ENCODE measurements around the gene PLEKHM2.

PLEKHM2 gene

DNA sequence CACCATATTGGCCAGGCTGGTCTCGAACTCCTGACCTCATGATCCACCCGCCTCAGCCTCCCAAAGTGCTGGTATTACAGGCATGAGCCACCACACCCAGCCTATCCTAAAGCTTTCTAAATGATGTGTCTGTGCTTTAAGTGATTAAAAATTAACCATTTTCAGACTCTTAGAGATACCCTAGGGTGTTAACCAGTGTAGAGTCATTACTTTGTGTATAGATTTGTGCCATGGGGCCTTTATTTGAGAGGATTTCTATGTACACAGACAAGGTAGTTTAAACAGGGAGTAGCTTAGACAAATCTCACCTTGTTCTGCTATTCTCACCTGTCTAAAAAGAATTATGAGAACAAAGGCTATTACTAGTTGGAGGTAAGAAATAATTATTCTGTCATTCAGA, 12.7 kb upstream of the PLEKHM2 start:
- ATAC-seq (ENCODE audit: low read depth) (no peak), DNase-seq (ENCODE audit: low spot score) (no peak)
- no peak overlapping the region for H3K4me3 ChIP-seq (ENCODE audit: severe bottlenecking)
- no peaks in the 10 kb centered on the region for H3K27me3 ChIP-seq (ENCODE audit: insufficient read depth, poor library complexity, severe bottlenecking)
- H3K36me3 ChIP-seq (ENCODE audit: low read depth) = no peaks in the 10 kb centered on the region
- TF ChIP-seq, protein P1, sequence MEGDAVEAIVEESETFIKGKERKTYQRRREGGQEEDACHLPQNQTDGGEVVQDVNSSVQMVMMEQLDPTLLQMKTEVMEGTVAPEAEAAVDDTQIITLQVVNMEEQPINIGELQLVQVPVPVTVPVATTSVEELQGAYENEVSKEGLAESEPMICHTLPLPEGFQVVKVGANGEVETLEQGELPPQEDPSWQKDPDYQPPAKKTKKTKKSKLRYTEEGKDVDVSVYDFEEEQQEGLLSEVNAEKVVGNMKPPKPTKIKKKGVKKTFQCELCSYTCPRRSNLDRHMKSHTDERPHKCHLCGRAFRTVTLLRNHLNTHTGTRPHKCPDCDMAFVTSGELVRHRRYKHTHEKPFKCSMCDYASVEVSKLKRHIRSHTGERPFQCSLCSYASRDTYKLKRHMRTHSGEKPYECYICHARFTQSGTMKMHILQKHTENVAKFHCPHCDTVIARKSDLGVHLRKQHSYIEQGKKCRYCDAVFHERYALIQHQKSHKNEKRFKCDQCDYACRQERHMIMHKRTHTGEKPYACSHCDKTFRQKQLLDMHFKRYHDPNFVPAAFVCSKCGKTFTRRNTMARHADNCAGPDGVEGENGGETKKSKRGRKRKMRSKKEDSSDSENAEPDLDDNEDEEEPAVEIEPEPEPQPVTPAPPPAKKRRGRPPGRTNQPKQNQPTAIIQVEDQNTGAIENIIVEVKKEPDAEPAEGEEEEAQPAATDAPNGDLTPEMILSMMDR (IDR thresholded peaks at IDR 0.05; ENCODE audit: poor library complexity, severe bottlenecking) = no peak
- H3K4me1 ChIP-seq (ENCODE audit: insufficient read depth, poor library complexity, severe bottlenecking) = peaks cover 3% of the 10 kb centered on the region
- no peaks in the 10 kb centered on the region for H3K9me3 ChIP-seq (ENCODE audit: severe bottlenecking)
- no peak overlapping the region for H3K27ac ChIP-seq (ENCODE audit: poor library complexity, severe bottlenecking)

DNA sequence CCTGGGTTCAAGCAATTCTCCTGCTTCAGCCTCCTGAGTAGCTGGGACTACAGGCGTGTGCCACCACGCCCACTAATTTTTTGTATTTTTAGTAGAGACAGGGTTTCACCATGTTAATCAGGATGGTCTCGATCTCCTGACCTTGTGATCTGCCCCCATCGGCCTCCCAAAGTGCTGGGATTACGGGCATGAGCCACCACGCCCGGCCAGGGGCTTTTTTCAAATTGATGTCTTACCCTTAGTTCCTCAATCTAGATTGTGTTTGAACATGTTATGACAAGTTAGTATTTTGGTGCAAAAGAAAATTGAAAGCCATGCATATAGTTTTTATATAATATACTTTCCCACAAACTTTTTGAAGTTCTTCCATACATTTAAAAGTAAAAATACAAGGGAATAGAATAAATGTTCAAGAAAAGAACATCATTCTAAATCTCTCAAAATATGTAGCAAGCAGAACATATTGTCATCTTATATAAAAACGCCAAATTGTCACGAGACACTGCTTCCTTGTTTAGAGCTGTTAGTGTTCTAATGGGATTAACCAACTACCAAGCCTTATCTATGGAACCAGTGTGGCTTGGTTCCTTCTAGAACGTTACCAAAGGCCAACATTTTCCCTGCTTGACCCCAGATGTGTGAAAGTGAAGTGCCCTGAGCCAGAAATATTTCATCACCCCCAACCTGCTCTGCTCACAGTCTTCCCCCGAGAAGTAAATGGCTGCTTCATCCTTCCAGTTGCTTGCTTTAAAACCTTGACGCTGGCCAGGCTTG, 9.5 kb upstream of the PLEKHM2 start:
- no peaks in the 10 kb centered on the region for H3K36me3 ChIP-seq (ENCODE audit: low read depth)

DNA sequence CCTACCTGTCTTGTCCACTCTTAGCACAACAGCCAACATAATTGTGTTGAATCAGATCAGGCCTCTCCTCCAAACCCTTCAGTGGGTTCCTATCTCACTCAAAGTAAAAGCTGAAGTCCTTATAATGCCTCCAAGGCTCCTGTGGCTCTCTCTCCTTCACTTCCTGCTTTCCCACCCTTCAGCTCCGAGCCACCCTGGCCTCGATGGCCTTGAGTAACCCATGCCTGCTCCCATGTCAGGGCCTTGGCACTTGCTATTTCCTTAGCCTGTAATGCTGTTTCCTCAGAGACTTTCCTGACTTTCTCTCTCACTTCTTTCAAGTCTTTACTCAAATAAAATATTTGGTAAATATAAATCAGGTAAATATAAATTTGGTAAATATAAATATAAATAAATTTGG, 8.1 kb upstream of the PLEKHM2 start:
- H3K9me3 ChIP-seq (ENCODE audit: severe bottlenecking) = no peaks in the 10 kb centered on the region
- ATAC-seq (ENCODE audit: low read depth) (no peak), DNase-seq (ENCODE audit: low spot score) (no peak)
- no peaks in the 10 kb centered on the region for H3K27me3 ChIP-seq (ENCODE audit: insufficient read depth, poor library complexity, severe bottlenecking)
- H3K36me3 ChIP-seq (ENCODE audit: low read depth) = no peaks in the 10 kb centered on the region
- no peak overlapping the region for H3K27ac ChIP-seq (ENCODE audit: poor library complexity, severe bottlenecking)
- peaks cover 29% of the 10 kb centered on the region for H3K4me1 ChIP-seq (ENCODE audit: insufficient read depth, poor library complexity, severe bottlenecking)
- TF ChIP-seq, protein P1 (IDR thresholded peaks at IDR 0.05; ENCODE audit: poor library complexity, severe bottlenecking) = no peak
- H3K4me3 ChIP-seq (ENCODE audit: severe bottlenecking) = no peak overlapping the region

More for the DNA sequence above, 9.5 kb upstream of the PLEKHM2 start:
- DNase-seq (ENCODE audit: low spot score) (no peak), ATAC-seq (ENCODE audit: low read depth) (no peak)
- Histone ChIP-seq H3K4me3 (ENCODE audit: severe bottlenecking) (no peak overlapping the region), H3K9me3 (ENCODE audit: severe bottlenecking) (no peaks in the 10 kb centered on the region), H3K27me3 (ENCODE audit: insufficient read depth, poor library complexity, severe bottlenecking) (no peaks in the 10 kb centered on the region), H3K4me1 (ENCODE audit: insufficient read depth, poor library complexity, severe bottlenecking) (peaks cover 16% of the 10 kb centered on the region), H3K27ac (ENCODE audit: poor library complexity, severe bottlenecking) (no peak overlapping the region)
- TF ChIP-seq, protein P1 (IDR thresholded peaks at IDR 0.05; ENCODE audit: poor library complexity, severe bottlenecking) = no peak

DNA sequence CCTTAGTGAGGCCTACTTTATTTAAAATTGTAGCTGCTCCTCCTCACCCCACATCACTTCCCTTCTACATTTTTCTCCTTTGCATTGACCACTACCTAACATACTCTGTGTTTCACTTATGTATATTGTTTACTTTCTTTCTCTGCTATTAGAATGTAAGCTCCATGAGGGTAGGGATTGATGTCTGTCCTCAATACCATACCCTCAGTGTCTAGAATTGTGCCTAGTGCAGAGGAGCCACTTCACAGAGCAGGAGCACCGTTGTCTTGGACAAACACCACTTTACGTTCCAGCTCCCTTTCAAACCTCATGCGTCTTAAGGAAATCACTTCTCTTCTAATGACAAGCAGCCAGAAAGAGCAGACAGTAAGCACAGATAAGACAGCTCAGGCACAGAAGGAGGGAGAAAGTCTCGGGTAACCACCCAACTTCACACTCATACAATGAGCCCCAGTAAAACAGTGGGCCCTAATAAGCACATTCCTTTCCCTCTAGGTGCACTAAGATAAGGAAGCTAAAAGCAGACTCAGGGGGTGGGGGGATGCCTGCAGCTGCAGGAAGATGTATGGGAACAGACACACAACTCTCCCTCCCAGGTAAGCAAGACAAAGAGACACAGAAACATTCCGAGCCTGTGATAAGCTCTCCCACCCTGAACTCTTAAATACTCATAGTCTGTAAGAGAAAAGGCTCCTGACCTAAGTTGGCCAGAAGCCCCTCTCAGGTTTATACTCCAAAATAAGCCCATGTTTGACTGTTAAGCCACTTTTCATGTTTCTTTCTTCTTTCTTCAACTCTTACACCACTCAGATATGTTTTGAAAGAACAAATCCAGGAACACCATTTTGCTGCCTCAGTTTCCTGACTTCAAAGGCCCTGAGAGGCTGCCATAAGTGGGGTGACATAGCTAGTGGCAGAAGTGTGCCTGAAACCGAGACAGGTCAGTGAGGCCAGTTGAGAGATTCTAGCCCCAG, 7.1 kb upstream of the PLEKHM2 start:
- Histone ChIP-seq H3K9me3 (ENCODE audit: severe bottlenecking) (no peaks in the 10 kb centered on the region), H3K4me3 (ENCODE audit: severe bottlenecking) (no peak overlapping the region), H3K27ac (ENCODE audit: poor library complexity, severe bottlenecking) (peak overlapping the region; percentile 87), H3K4me1 (ENCODE audit: insufficient read depth, poor library complexity, severe bottlenecking) (peaks cover 39% of the 10 kb centered on the region), H3K27me3 (ENCODE audit: insufficient read depth, poor library complexity, severe bottlenecking) (no peaks in the 10 kb centered on the region), H3K36me3 (ENCODE audit: low read depth) (no peaks in the 10 kb centered on the region)
- no peak for ATAC-seq (ENCODE audit: low read depth)
- DNase-seq (ENCODE audit: low spot score) = no peak
- TF ChIP-seq, protein P1 (IDR thresholded peaks at IDR 0.05; ENCODE audit: poor library complexity, severe bottlenecking) = no peak
